Tibial nerve (tissue), 4 donors: ENCODE results near the gene IRF5. TPM values are rescaled to one million over a fixed set of nuclear protein-coding genes. Genes with fewer than 3 reads are reported as not detected.

Source experiments
- DNase-seq, 2 donors: peaks; one replicate each; pipeline ENCODE4 v3.0.0-alpha.2; 2019; ENCODE audit warnings: low spot score in 2 of 2
- H3K27ac ChIP-seq, 4 donors: fragments of 200-600 bp; sonication (generic) in 3 of 4; one replicate each; pipeline ENCODE4 v1.5.1; 2017 to 2019; ENCODE audit warnings: mild to moderate bottlenecking in 1 of 4
- H3K27me3 ChIP-seq, 2 donors: fragments of 200-600 bp; sonication (generic) in 1 of 2; one replicate each; pipeline versions ENCODE4 v1.5.1 to v1.6.0; 2017 to 2019
- H3K36me3 ChIP-seq, 3 donors: fragments of 200-600 bp; sonication (generic); one replicate each; pipeline ENCODE4 v1.5.1; 2018 to 2019
- H3K4me1 ChIP-seq, 4 donors: fragments of 200-600 bp; sonication (generic) in 3 of 4; one replicate each; pipeline ENCODE4 v1.5.1; 2017 to 2019
- H3K4me3 ChIP-seq, 4 donors: fragments of 200-600 bp; sonication (generic) in 3 of 4; one replicate each; pipeline ENCODE4 v1.5.1; 2017 to 2019; ENCODE audit warnings: mild to moderate bottlenecking in 1 of 4, moderate library complexity in 1 of 4
- H3K9me3 ChIP-seq, 4 donors: fragments of 200-600 bp; sonication (generic) in 3 of 4; one replicate each; pipeline ENCODE4 v1.5.1; 2017 to 2019
- EP300 ChIP-seq, 2 donors: sonication (generic); formaldehyde crosslinking; IDR thresholded peaks; one replicate each; pipeline ENCODE4 v1.6.1; 2017; ENCODE audit warnings: antibody characterized with exemption in 2 of 2, mild to moderate bottlenecking in 1 of 2
- POLR2A ChIP-seq, 2 donors: fragments of 450-650 bp; IDR thresholded peaks; one replicate each; pipeline ENCODE4 v1.6.1; 2017; ENCODE audit warnings: antibody characterized with exemption in 2 of 2, mild to moderate bottlenecking in 2 of 2, moderate library complexity in 2 of 2
- WGBS, 2 donors: methylation state at CpG; one replicate each; pipeline ENCODE4 v1.1.5; 2018; 5-methylcytosine and 5-hydroxymethylcytosine counted together
- total RNA-seq, 4 donors: library from RNA; depleted of rRNA; stranded (reverse); fragments of >200 nt; gene quantifications; one replicate each; pipeline ENCODE4 v1.1.0, GENCODE V29; 2016
- TF ChIP-seq, protein P1 (sequence below), 5 experiments: fragments of 200-600 bp in 3 of 5; fragments of 450-650 bp in 2 of 5; sonication (generic) in 3 of 5; IDR thresholded peaks; one replicate each; pipeline ENCODE4 v1.5.1; 2016 to 2019; ENCODE audit warnings: antibody characterized with exemption in 5 of 5, mild to moderate bottlenecking in 3 of 5, moderate library complexity in 2 of 5

IRF5 gene
- total RNA-seq, 4 donors from 2014 or later, result 7.8 to 28.8 (median 15.0) TPM

GRCh38 chr7:128944487-128945236, 6.9 kb downstream of the IRF5 start:
- TF ChIP-seq EP300 (IDR thresholded peaks at IDR 0.05) (no peak), POLR2A (IDR thresholded peaks at IDR 0.05) (no peak)
- TF ChIP-seq, protein P1, sequence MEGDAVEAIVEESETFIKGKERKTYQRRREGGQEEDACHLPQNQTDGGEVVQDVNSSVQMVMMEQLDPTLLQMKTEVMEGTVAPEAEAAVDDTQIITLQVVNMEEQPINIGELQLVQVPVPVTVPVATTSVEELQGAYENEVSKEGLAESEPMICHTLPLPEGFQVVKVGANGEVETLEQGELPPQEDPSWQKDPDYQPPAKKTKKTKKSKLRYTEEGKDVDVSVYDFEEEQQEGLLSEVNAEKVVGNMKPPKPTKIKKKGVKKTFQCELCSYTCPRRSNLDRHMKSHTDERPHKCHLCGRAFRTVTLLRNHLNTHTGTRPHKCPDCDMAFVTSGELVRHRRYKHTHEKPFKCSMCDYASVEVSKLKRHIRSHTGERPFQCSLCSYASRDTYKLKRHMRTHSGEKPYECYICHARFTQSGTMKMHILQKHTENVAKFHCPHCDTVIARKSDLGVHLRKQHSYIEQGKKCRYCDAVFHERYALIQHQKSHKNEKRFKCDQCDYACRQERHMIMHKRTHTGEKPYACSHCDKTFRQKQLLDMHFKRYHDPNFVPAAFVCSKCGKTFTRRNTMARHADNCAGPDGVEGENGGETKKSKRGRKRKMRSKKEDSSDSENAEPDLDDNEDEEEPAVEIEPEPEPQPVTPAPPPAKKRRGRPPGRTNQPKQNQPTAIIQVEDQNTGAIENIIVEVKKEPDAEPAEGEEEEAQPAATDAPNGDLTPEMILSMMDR (IDR thresholded peaks at IDR 0.05), result no peak
- Histone ChIP-seq H3K36me3 (peaks cover 0 to 4% (median 0%) of the 10 kb centered on the region in 3 donors), H3K27ac (no peak overlapping the region), H3K4me1 (peaks cover 0 to 8% (median 0%) of the 10 kb centered on the region in 4 donors), H3K27me3 (peaks cover 0 to 5% of the 10 kb centered on the region in 2 donors), H3K9me3 (no peaks in the 10 kb centered on the region), H3K4me3 (no peak overlapping the region)
- WGBS, 2 donors, result 66 to 74% methylated on average over 7 of the region's 7 CpGs
- DNase-seq, result no peak

- Histone ChIP-seq H3K27me3 (no peaks in the 10 kb centered on the region), H3K36me3 (peaks cover 0 to 14% (median 0%) of the 10 kb centered on the region in 3 donors), H3K9me3 (no peaks in the 10 kb centered on the region), H3K27ac (no peak overlapping the region), H3K4me3 (no peak overlapping the region), H3K4me1 (peaks cover 0 to 8% (median 0%) of the 10 kb centered on the region in 4 donors)
- WGBS, 2 donors, result 79 to 92% methylated on average over 14 to 21 of the region's 21 CpGs
- no peak for DNase-seq
- TF ChIP-seq POLR2A (IDR thresholded peaks at IDR 0.05), result no peak
- TF ChIP-seq, protein P1 (IDR thresholded peaks at IDR 0.05), result no peak
- no peak for TF ChIP-seq EP300 (IDR thresholded peaks at IDR 0.05)
Observed at GRCh38 chr7:128945668-128946366, 8.1 kb downstream of the IRF5 start.

DNA sequence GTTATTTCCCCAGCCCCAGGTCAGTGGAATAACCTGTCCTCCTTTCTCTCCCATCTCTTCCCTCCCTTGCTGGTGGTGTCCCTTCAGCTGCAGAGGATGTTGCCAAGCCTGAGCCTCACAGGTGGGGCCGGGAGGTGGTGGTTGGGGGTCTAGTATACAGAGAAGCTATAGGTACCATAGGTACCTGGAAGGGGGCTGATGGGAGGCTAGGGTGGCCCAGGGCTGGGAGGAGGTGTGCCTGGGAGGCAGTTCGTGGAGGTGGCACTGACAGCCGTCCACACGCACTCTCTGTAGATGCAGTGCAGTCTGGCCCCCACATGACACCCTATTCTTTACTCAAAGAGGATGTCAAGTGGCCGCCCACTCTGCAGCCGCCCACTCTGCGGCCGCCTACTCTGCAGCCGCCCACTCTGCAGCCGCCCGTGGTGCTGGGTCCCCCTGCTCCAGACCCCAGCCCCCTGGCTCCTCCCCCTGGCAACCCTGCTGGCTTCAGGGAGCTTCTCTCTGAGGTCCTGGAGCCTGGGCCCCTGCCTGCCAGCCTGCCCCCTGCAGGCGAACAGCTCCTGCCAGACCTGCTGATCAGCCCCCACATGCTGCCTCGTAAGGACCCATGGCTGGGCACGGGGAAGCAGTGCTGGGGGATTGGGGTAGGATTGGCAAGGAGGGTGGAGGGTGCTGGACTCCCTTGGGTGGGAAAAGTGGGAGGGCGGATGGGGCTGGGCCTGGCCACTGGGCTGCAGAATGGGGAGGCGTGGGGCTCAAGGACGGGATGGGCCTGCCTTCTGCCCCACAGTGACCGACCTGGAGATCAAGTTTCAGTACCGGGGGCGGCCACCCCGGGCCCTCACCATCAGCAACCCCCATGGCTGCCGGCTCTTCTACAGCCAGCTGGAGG, 9.5 kb downstream of the IRF5 start:
- peaks cover 0 to 24% (median 0%) of the 10 kb centered on the region in 3 donors for H3K36me3 ChIP-seq
- TF ChIP-seq EP300 (IDR thresholded peaks at IDR 0.05) (no peak), POLR2A (IDR thresholded peaks at IDR 0.05) (no peak)
- TF ChIP-seq, protein P1 (IDR thresholded peaks at IDR 0.05), result no peak
- no peaks in the 10 kb centered on the region for H3K9me3 ChIP-seq
- 70 to 79% methylated on average over 15 to 19 of the region's 22 CpGs for WGBS, 2 donors
- no peak overlapping the region for H3K27ac ChIP-seq
- no peaks in the 10 kb centered on the region for H3K27me3 ChIP-seq
- H3K4me3 ChIP-seq, result no peak overlapping the region
- peaks cover 0 to 8% (median 0%) of the 10 kb centered on the region in 4 donors for H3K4me1 ChIP-seq
- no peak for DNase-seq

DNA sequence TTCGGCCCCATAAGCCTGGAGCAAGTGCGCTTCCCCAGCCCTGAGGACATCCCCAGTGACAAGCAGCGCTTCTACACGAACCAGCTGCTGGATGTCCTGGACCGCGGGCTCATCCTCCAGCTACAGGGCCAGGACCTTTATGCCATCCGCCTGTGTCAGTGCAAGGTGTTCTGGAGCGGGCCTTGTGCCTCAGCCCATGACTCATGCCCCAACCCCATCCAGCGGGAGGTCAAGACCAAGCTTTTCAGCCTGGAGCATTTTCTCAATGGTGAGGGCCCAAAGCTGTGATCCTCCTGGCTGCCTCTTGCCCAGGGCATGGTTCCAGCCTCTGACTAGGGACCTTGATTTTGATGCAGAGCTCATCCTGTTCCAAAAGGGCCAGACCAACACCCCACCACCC, 10.1 kb downstream of the IRF5 start:
- no peak for DNase-seq
- Histone ChIP-seq H3K4me1 (peaks cover 0 to 8% (median 0%) of the 10 kb centered on the region in 4 donors), H3K27ac (no peak overlapping the region), H3K36me3 (peaks cover 0 to 29% (median 0%) of the 10 kb centered on the region in 3 donors), H3K27me3 (no peaks in the 10 kb centered on the region), H3K4me3 (no peak overlapping the region), H3K9me3 (no peaks in the 10 kb centered on the region)
- TF ChIP-seq POLR2A (IDR thresholded peaks at IDR 0.05), result no peak
- WGBS, 2 donors, result 80 to 90% methylated on average over 6 to 9 of the region's 9 CpGs

DNA sequence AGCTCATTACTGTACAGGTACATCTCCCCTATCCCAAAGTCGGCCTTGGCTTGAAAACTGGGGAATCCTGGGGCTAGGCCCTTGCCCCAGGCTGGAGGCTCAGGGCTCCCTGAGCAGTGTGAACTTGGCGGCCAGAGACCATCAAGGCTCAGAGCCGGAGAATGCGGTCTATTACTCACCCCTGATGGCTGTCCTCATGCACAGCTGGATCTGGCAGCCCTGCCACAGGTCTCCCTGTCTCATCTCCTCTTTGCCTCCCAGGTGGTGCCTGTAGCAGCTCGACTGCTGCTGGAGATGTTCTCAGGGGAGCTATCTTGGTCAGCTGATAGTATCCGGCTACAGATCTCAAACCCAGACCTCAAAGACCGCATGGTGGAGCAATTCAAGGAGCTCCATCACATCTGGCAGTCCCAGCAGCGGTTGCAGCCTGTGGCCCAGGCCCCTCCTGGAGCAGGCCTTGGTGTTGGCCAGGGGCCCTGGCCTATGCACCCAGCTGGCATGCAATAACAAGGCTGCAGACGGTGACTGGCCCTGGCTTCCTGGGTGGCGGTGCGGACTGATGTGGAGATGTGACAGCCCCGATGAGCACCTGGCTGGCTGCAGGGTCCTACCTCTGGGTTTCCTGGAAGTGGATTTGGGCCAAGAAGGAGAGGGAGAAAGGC, 10.7 kb downstream of the IRF5 start:
- Histone ChIP-seq H3K9me3 (no peaks in the 10 kb centered on the region), H3K27ac (no peak overlapping the region), H3K27me3 (no peaks in the 10 kb centered on the region), H3K4me1 (peaks cover 0 to 8% (median 0%) of the 10 kb centered on the region in 4 donors), H3K36me3 (peaks cover 0 to 35% (median 0%) of the 10 kb centered on the region in 3 donors), H3K4me3 (no peak overlapping the region)
- TF ChIP-seq EP300 (IDR thresholded peaks at IDR 0.05), result no peak
- TF ChIP-seq POLR2A (IDR thresholded peaks at IDR 0.05), result no peak
- TF ChIP-seq, protein P1 (IDR thresholded peaks at IDR 0.05), result no peak
- no peak for DNase-seq
- 76% methylated on average over 12 of the region's 12 CpGs; no CpG with 5 or more reads in 1 of the 2 donors for WGBS, 2 donors
